ENCODE measurements around the gene ELK1.
"Not testable (repeated sequence)": the region's sequence is repeated elsewhere in the genome, so short reads cannot be mapped to it uniquely, and the experiment has no call there.

Gene ELK1

GRCh38 chrX:47610511-47610910, 39.9 kb downstream of the ELK1 start:
- no peak for DNase-seq

GRCh38 chrX:47608130-47608810, 42.1 kb downstream of the ELK1 start:
- DNase-seq: no peak

- no peak for DNase-seq
Observed at GRCh38 chrX:47607091-47607490, 43.3 kb downstream of the ELK1 start.

GRCh38 chrX:47605024-47605423, 45.3 kb downstream of the ELK1 start:
- DNase-seq: no peak

GRCh38 chrX:47603125-47603524, 47.2 kb downstream of the ELK1 start:
- not testable (repeated sequence) for DNase-seq

GRCh38 chrX:47597222-47597621, 53.1 kb downstream of the ELK1 start:
- no peak for DNase-seq

- no peak for DNase-seq
Observed at GRCh38 chrX:47596256-47596655, 54.1 kb downstream of the ELK1 start.

- no peak for DNase-seq
Observed at GRCh38 chrX:47595716-47596251, 54.6 kb downstream of the ELK1 start.

- no peak for DNase-seq
Observed at GRCh38 chrX:47593522-47593921, 56.8 kb downstream of the ELK1 start.

- DNase-seq: no peak
Observed at GRCh38 chrX:47590984-47591383, 59.4 kb downstream of the ELK1 start.

GRCh38 chrX:47587906-47588735, 62.2 kb downstream of the ELK1 start:
- DNase-seq: no peak

- DNase-seq: no peak
Observed at GRCh38 chrX:47587091-47587891, 63.1 kb downstream of the ELK1 start.

GRCh38 chrX:47586043-47586787, 64.1 kb downstream of the ELK1 start:
- DNase-seq: no peak
